GM21825 (cell line): Measurements from ENCODE around the gene NOL4L.

ENCODE experiments used
- ATAC-seq: cut with Tn5 transposase; IDR thresholded peaks from one replicate; pipeline ENCODE4 v1.9.1; 2021; ENCODE audit warnings: mild to moderate bottlenecking, moderate library complexity; ENCODE audit not compliant: unreplicated experiment

The NOL4L gene

GRCh38 chr20:32461836-32462600, 123.1 kb downstream of the NOL4L start:
- ATAC-seq = no peak

GRCh38 chr20:32460683-32461320, 124.3 kb downstream of the NOL4L start:
- ATAC-seq = no peak

GRCh38 chr20:32460231-32460630, 124.9 kb downstream of the NOL4L start:
- no peak for ATAC-seq

- ATAC-seq = no peak
Observed at GRCh38 chr20:32458837-32459220, 126.3 kb downstream of the NOL4L start.

GRCh38 chr20:32458061-32458836, 126.9 kb downstream of the NOL4L start:
- ATAC-seq = no peak

- ATAC-seq = no peak
Observed at GRCh38 chr20:32457479-32457986, 127.6 kb downstream of the NOL4L start.

GRCh38 chr20:32456869-32457478, 128.2 kb downstream of the NOL4L start:
- no peak for ATAC-seq

GRCh38 chr20:32455901-32456701, 129.0 kb downstream of the NOL4L start:
- ATAC-seq = no peak

GRCh38 chr20:32455171-32455900, 129.8 kb downstream of the NOL4L start:
- ATAC-seq = no peak

- ATAC-seq = no peak
Observed at GRCh38 chr20:32454164-32455145, 130.7 kb downstream of the NOL4L start.

GRCh38 chr20:32453467-32454163, 131.5 kb downstream of the NOL4L start:
- no peak for ATAC-seq

- ATAC-seq = no peak
Observed at GRCh38 chr20:32452776-32453466, 132.2 kb downstream of the NOL4L start.

GRCh38 chr20:32451682-32452461, 133.3 kb downstream of the NOL4L start:
- ATAC-seq = no peak

- no peak for ATAC-seq
Observed at GRCh38 chr20:32451340-32451681, 133.8 kb downstream of the NOL4L start.

GRCh38 chr20:32450484-32451061, 134.6 kb downstream of the NOL4L start:
- ATAC-seq = no peak

- no peak for ATAC-seq
Observed at GRCh38 chr20:32449890-32450401, 135.2 kb downstream of the NOL4L start.
